HAP-1 (cell line): ENCODE results near the gene TPRX1.
"Not testable (repeated sequence)": the region's sequence is repeated elsewhere in the genome, so short reads cannot be mapped to it uniquely, and the experiment has no call there.

Source experiments
- DNase-seq, 2 experiments: peaks; one replicate each; pipeline ENCODE4 v3.0.0-alpha.2; 2016 to 2020; ENCODE audit warnings: low spot score in 2 of 2
- H3K27me3 ChIP-seq: fragments of 250-450 bp; sonication (Bioruptor Pico); 2 replicates; pipeline ENCODE4 v1.5.1; 2020; ENCODE audit warnings: low read depth, mild to moderate bottlenecking, moderate library complexity
- H3K36me3 ChIP-seq: fragments of 250-450 bp; sonication (Bioruptor Pico); replicated peaks from 2 replicates; pipeline ENCODE4 v1.5.1; 2020; ENCODE audit warnings: mild to moderate bottlenecking
- H3K4me1 ChIP-seq: fragments of 250-450 bp; sonication (Bioruptor Pico); 2 replicates; pipeline ENCODE4 v1.5.1; 2020; ENCODE audit warnings: mild to moderate bottlenecking
- H3K4me3 ChIP-seq: fragments of 250-450 bp; sonication (Bioruptor Pico); 2 replicates; pipeline ENCODE4 v1.5.1; 2020; ENCODE audit warnings: mild to moderate bottlenecking, moderate library complexity
- H3K9me3 ChIP-seq: fragments of 250-450 bp; sonication (Bioruptor Pico); 2 replicates; pipeline ENCODE4 v1.5.1; 2020; ENCODE audit warnings: mild to moderate bottlenecking, moderate library complexity
- in situ Hi-C: fragments of 300-500 bp; cut with MboI; formaldehyde crosslinking; loops from 3 replicates; pipeline ENCODE4 v1.14.3; 2020; ENCODE audit warnings: low sequenced_read_pairs, inconsistent platforms, mixed read lengths

Gene TPRX1

GRCh38 chr19:47816270-47816669 is 11.9 kb upstream of the TPRX1 start:
- H3K36me3 ChIP-seq, in situ Hi-C loops, H3K27me3 ChIP-seq, DNase-seq, H3K9me3 ChIP-seq, H3K4me3 ChIP-seq: not testable (repeated sequence)
- H3K4me1 ChIP-seq: peaks cover 10% of the 10 kb centered on the region

- Histone ChIP-seq H3K9me3 (no peaks in the 10 kb centered on the region), H3K4me1 (0 out of 2 replicates have a peak, but pooled peaks cover 3% of the 10 kb centered on the region), H3K27me3 (no peaks in the 10 kb centered on the region), H3K36me3 (no peaks in the 10 kb centered on the region), H3K4me3 (no peak overlapping the region)
- no peak for DNase-seq
- in situ Hi-C loops: no loop called here
These were observed 9.6 kb upstream of the TPRX1 start for GRCh38 chr19:47813995-47814328.

- in situ Hi-C loops: no loop called here
- no peak overlapping the region for H3K4me3 ChIP-seq
These were observed 9.1 kb upstream of the TPRX1 start for GRCh38 chr19:47813304-47813994.

GRCh38 chr19:47806435-47806834 is 2.1 kb upstream of the TPRX1 start:
- Histone ChIP-seq H3K27me3 (no peaks in the 10 kb centered on the region), H3K4me1 (no peaks in the 10 kb centered on the region), H3K9me3 (no peaks in the 10 kb centered on the region), H3K4me3 (no peak overlapping the region), H3K36me3 (no peaks in the 10 kb centered on the region)
- no peak for DNase-seq
- in situ Hi-C loops: no loop called here

More at GRCh38 chr19:47813304-47813994, 9.1 kb upstream of the TPRX1 start:
- Histone ChIP-seq H3K9me3 (no peaks in the 10 kb centered on the region), H3K36me3 (no peaks in the 10 kb centered on the region), H3K4me1 (0 out of 2 replicates have a peak, but pooled peaks cover 3% of the 10 kb centered on the region), H3K27me3 (no peaks in the 10 kb centered on the region)
- peak; percentile 74 to 97 for DNase-seq

GRCh38 chr19:47805313-47805712 is 962 bp upstream of the TPRX1 start:
- DNase-seq: no peak
- H3K27me3 ChIP-seq: no peaks in the 10 kb centered on the region
- H3K4me3 ChIP-seq: no peak overlapping the region
- no peaks in the 10 kb centered on the region for H3K9me3 ChIP-seq
- in situ Hi-C loops: no loop called here
- no peaks in the 10 kb centered on the region for H3K36me3 ChIP-seq
- H3K4me1 ChIP-seq: no peaks in the 10 kb centered on the region

GRCh38 chr19:47803671-47804070 is 680 bp downstream of the TPRX1 start:
- in situ Hi-C loops, H3K36me3 ChIP-seq, H3K4me3 ChIP-seq, DNase-seq, H3K9me3 ChIP-seq, H3K4me1 ChIP-seq, H3K27me3 ChIP-seq: not testable (repeated sequence)

GRCh38 chr19:47803148-47803547 is 1.2 kb downstream of the TPRX1 start:
- H3K4me1 ChIP-seq, H3K27me3 ChIP-seq, in situ Hi-C loops, H3K9me3 ChIP-seq, H3K4me3 ChIP-seq, DNase-seq, H3K36me3 ChIP-seq: not testable (repeated sequence)

GRCh38 chr19:47802521-47803043 is 1.8 kb downstream of the TPRX1 start:
- Histone ChIP-seq H3K4me1 (no peaks in the 10 kb centered on the region), H3K9me3 (no peaks in the 10 kb centered on the region), H3K36me3 (no peaks in the 10 kb centered on the region), H3K27me3 (no peaks in the 10 kb centered on the region; the same call in 1 of the 2 replicates), H3K4me3 (no peak overlapping the region)
- no peak for DNase-seq
- in situ Hi-C loops: no loop called here

GRCh38 chr19:47801270-47801669 is 3.1 kb downstream of the TPRX1 start:
- no peak for DNase-seq
- no peaks in the 10 kb centered on the region; the same call in 1 of the 2 replicates for H3K27me3 ChIP-seq
- H3K9me3 ChIP-seq: no peaks in the 10 kb centered on the region
- H3K36me3 ChIP-seq: no peaks in the 10 kb centered on the region
- no peaks in the 10 kb centered on the region for H3K4me1 ChIP-seq
- in situ Hi-C loops: no loop called here
- H3K4me3 ChIP-seq: no peak overlapping the region

GRCh38 chr19:47798904-47799266 is 5.5 kb downstream of the TPRX1 start:
- no peaks in the 10 kb centered on the region for H3K9me3 ChIP-seq
- H3K36me3 ChIP-seq: no peaks in the 10 kb centered on the region

GRCh38 chr19:47797996-47798903 is 6.1 kb downstream of the TPRX1 start:
- H3K9me3 ChIP-seq: no peaks in the 10 kb centered on the region

More at GRCh38 chr19:47798904-47799266, 5.5 kb downstream of the TPRX1 start:
- H3K4me3 ChIP-seq: no peak overlapping the region
- H3K4me1 ChIP-seq: no peaks in the 10 kb centered on the region
- DNase-seq: no peak
- H3K27me3 ChIP-seq: no peaks in the 10 kb centered on the region; the same call in 1 of the 2 replicates
- in situ Hi-C loops: no loop called here

GRCh38 chr19:47796785-47797184 is 7.6 kb downstream of the TPRX1 start:
- DNase-seq: no peak
- Histone ChIP-seq H3K36me3 (no peaks in the 10 kb centered on the region), H3K4me1 (no peaks in the 10 kb centered on the region), H3K27me3 (no peaks in the 10 kb centered on the region; the same call in 1 of the 2 replicates), H3K9me3 (no peaks in the 10 kb centered on the region), H3K4me3 (no peak overlapping the region)
- in situ Hi-C loops: no loop called here

More at GRCh38 chr19:47797996-47798903, 6.1 kb downstream of the TPRX1 start:
- no peaks in the 10 kb centered on the region for H3K4me1 ChIP-seq
- H3K4me3 ChIP-seq: no peak overlapping the region
- no peaks in the 10 kb centered on the region; the same call in 1 of the 2 replicates for H3K27me3 ChIP-seq
- H3K36me3 ChIP-seq: no peaks in the 10 kb centered on the region
- no peak for DNase-seq
- in situ Hi-C loops: no loop called here

GRCh38 chr19:47794526-47794925 is 9.8 kb downstream of the TPRX1 start:
- no peaks in the 10 kb centered on the region for H3K4me1 ChIP-seq
- in situ Hi-C loops: no loop called here
- H3K27me3 ChIP-seq: no peaks in the 10 kb centered on the region; the same call in 1 of the 2 replicates
- no peaks in the 10 kb centered on the region for H3K9me3 ChIP-seq
- no peak overlapping the region for H3K4me3 ChIP-seq
- H3K36me3 ChIP-seq: no peaks in the 10 kb centered on the region
- DNase-seq: no peak

- in situ Hi-C loops: no loop called here
- H3K9me3 ChIP-seq: no peaks in the 10 kb centered on the region
- no peak for DNase-seq
- H3K27me3 ChIP-seq: no peaks in the 10 kb centered on the region
- H3K4me1 ChIP-seq: no peaks in the 10 kb centered on the region
- H3K36me3 ChIP-seq: no peaks in the 10 kb centered on the region
- H3K4me3 ChIP-seq: no peak overlapping the region
These were observed 11.7 kb downstream of the TPRX1 start for GRCh38 chr19:47792616-47793015.
